ENCODE results near the gene SMPD2. TPM values are rescaled to one million over a fixed set of nuclear protein-coding genes. Genes with fewer than 3 reads are reported as not detected.
A peak's percentile ranks its signal among the peaks of the same experiment; 100 is the strongest.

The SMPD2 gene
- total RNA-seq (2014; rRNA removed; shearing (Covaris generic); ENCODE audit: low replicate concordance) = 14.1 and 19.4 TPM in 2 replicates

- no peaks in the 10 kb centered on the region for H3K27me3 ChIP-seq (ENCODE audit: low read length)
- no peaks in the 10 kb centered on the region for H3K9me2 ChIP-seq (replicated peaks; ENCODE audit: insufficient read depth, low read length)
- peak within 1 kb of the TSS; percentile 88 for H3K4me2 ChIP-seq (ENCODE audit: low read depth, low read length, poor library complexity, severe bottlenecking)
- no peaks in the 10 kb centered on the region for H4K20me1 ChIP-seq (ENCODE audit: insufficient read depth, low read depth, low read length)
- peak within 1 kb of the TSS; percentile 88 for H2AFZ ChIP-seq (ENCODE audit: low read length)
- peaks cover 21% of the 10 kb centered on the region for H3K4me1 ChIP-seq (ENCODE audit: low read length)
- DNase-seq = peak; percentile 94
- peaks cover 4% of the 10 kb centered on the region; the same call in 1 of the 2 replicates for H3K79me2 ChIP-seq (ENCODE audit: low read length)
- H3K27ac ChIP-seq (ENCODE audit: low read length) = no peak within 1 kb of the TSS
- no peaks in the 10 kb centered on the region for H3K36me3 ChIP-seq (ENCODE audit: insufficient read depth, low read length)
- peak within 1 kb of the TSS; percentile 86 for H3K9ac ChIP-seq (ENCODE audit: low read length)
- peak within 1 kb of the TSS; percentile 89 for H3K4me3 ChIP-seq (ENCODE audit: low read length)
- H3K9me3 ChIP-seq (ENCODE audit: low read length) = no peaks in the 10 kb centered on the region
Observed at GRCh38 chr6:109440331-109441068, at the start of gene SMPD2, which contains the start of gene PPIL6. Gene SMPD2 (plus strand): TSS chr6:109440724. CDS start chr6:109441122, 398 bp downstream. Gene PPIL6 (minus strand): TSS chr6:109440628. CDS start chr6:109440590, 38 bp downstream.

- Histone ChIP-seq H4K20me1 (ENCODE audit: insufficient read depth, low read depth, low read length) (no peaks in the 10 kb centered on the region), H3K4me2 (ENCODE audit: low read depth, low read length, poor library complexity, severe bottlenecking) (no peak overlapping the region), H3K27ac (ENCODE audit: low read length) (no peak overlapping the region), H3K36me3 (ENCODE audit: insufficient read depth, low read length) (no peaks in the 10 kb centered on the region), H3K4me1 (ENCODE audit: low read length) (no peaks in the 10 kb centered on the region), H3K9ac (ENCODE audit: low read length) (no peak overlapping the region), H3K4me3 (ENCODE audit: low read length) (no peak overlapping the region), H3K79me2 (ENCODE audit: low read length) (no peaks in the 10 kb centered on the region), H3K9me3 (ENCODE audit: low read length) (no peaks in the 10 kb centered on the region), H3K9me2 (replicated peaks; ENCODE audit: insufficient read depth, low read length) (no peaks in the 10 kb centered on the region), H2AFZ (ENCODE audit: low read length) (no peak overlapping the region), H3K27me3 (ENCODE audit: low read length) (no peaks in the 10 kb centered on the region)
- no peak for DNase-seq
Observed at GRCh38 chr6:109393157-109393885, 47.2 kb upstream of the SMPD2 start.

GRCh38 chr6:109393886-109394281, 46.6 kb upstream of the SMPD2 start:
- H3K4me1 ChIP-seq (ENCODE audit: low read length) = no peaks in the 10 kb centered on the region
- H3K27me3 ChIP-seq (ENCODE audit: low read length) = no peaks in the 10 kb centered on the region
- H3K9me2 ChIP-seq (replicated peaks; ENCODE audit: insufficient read depth, low read length) = no peaks in the 10 kb centered on the region
- H3K27ac ChIP-seq (ENCODE audit: low read length) = no peak overlapping the region
- no peak for DNase-seq
- no peak overlapping the region for H3K4me2 ChIP-seq (ENCODE audit: low read depth, low read length, poor library complexity, severe bottlenecking)
- no peaks in the 10 kb centered on the region for H3K79me2 ChIP-seq (ENCODE audit: low read length)
- no peak overlapping the region for H3K9ac ChIP-seq (ENCODE audit: low read length)
- H3K4me3 ChIP-seq (ENCODE audit: low read length) = no peak overlapping the region
- no peaks in the 10 kb centered on the region for H4K20me1 ChIP-seq (ENCODE audit: insufficient read depth, low read depth, low read length)
- H3K36me3 ChIP-seq (ENCODE audit: insufficient read depth, low read length) = no peaks in the 10 kb centered on the region
- H3K9me3 ChIP-seq (ENCODE audit: low read length) = no peaks in the 10 kb centered on the region
- H2AFZ ChIP-seq (ENCODE audit: low read length) = no peak overlapping the region

GRCh38 chr6:109396046-109396718, 44.3 kb upstream of the SMPD2 start:
- Histone ChIP-seq H3K4me3 (ENCODE audit: low read length) (no peak overlapping the region), H3K9ac (ENCODE audit: low read length) (no peak overlapping the region), H3K4me1 (ENCODE audit: low read length) (no peaks in the 10 kb centered on the region), H3K4me2 (ENCODE audit: low read depth, low read length, poor library complexity, severe bottlenecking) (no peak overlapping the region), H2AFZ (ENCODE audit: low read length) (no peak overlapping the region), H3K27me3 (ENCODE audit: low read length) (no peaks in the 10 kb centered on the region), H3K9me3 (ENCODE audit: low read length) (no peaks in the 10 kb centered on the region), H3K27ac (ENCODE audit: low read length) (no peak overlapping the region), H4K20me1 (ENCODE audit: insufficient read depth, low read depth, low read length) (no peaks in the 10 kb centered on the region), H3K9me2 (replicated peaks; ENCODE audit: insufficient read depth, low read length) (no peaks in the 10 kb centered on the region), H3K36me3 (ENCODE audit: insufficient read depth, low read length) (no peaks in the 10 kb centered on the region), H3K79me2 (ENCODE audit: low read length) (no peaks in the 10 kb centered on the region)
- no peak for DNase-seq

GRCh38 chr6:109397020-109397419, 43.5 kb upstream of the SMPD2 start:
- H3K4me2 ChIP-seq (ENCODE audit: low read depth, low read length, poor library complexity, severe bottlenecking) = no peak overlapping the region
- no peak overlapping the region for H3K4me3 ChIP-seq (ENCODE audit: low read length)
- H3K9me2 ChIP-seq (replicated peaks; ENCODE audit: insufficient read depth, low read length) = no peaks in the 10 kb centered on the region
- H3K79me2 ChIP-seq (ENCODE audit: low read length) = no peaks in the 10 kb centered on the region
- H2AFZ ChIP-seq (ENCODE audit: low read length) = no peak overlapping the region
- no peaks in the 10 kb centered on the region for H4K20me1 ChIP-seq (ENCODE audit: insufficient read depth, low read depth, low read length)
- H3K27ac ChIP-seq (ENCODE audit: low read length) = no peak overlapping the region
- no peak overlapping the region for H3K9ac ChIP-seq (ENCODE audit: low read length)
- H3K4me1 ChIP-seq (ENCODE audit: low read length) = no peaks in the 10 kb centered on the region
- DNase-seq = no peak
- H3K27me3 ChIP-seq (ENCODE audit: low read length) = no peaks in the 10 kb centered on the region
- H3K36me3 ChIP-seq (ENCODE audit: insufficient read depth, low read length) = no peaks in the 10 kb centered on the region
- H3K9me3 ChIP-seq (ENCODE audit: low read length) = no peaks in the 10 kb centered on the region

GRCh38 chr6:109406196-109406595, 34.3 kb upstream of the SMPD2 start:
- no peak for DNase-seq
- Histone ChIP-seq H3K9me3 (ENCODE audit: low read length) (no peaks in the 10 kb centered on the region), H3K9ac (ENCODE audit: low read length) (no peak overlapping the region), H3K4me1 (ENCODE audit: low read length) (no peaks in the 10 kb centered on the region), H3K27ac (ENCODE audit: low read length) (no peak overlapping the region), H3K4me2 (ENCODE audit: low read depth, low read length, poor library complexity, severe bottlenecking) (no peak overlapping the region), H3K27me3 (ENCODE audit: low read length) (no peaks in the 10 kb centered on the region), H2AFZ (ENCODE audit: low read length) (no peak overlapping the region), H4K20me1 (ENCODE audit: insufficient read depth, low read depth, low read length) (no peaks in the 10 kb centered on the region), H3K79me2 (ENCODE audit: low read length) (no peaks in the 10 kb centered on the region), H3K36me3 (ENCODE audit: insufficient read depth, low read length) (no peaks in the 10 kb centered on the region), H3K4me3 (ENCODE audit: low read length) (no peak overlapping the region), H3K9me2 (replicated peaks; ENCODE audit: insufficient read depth, low read length) (no peaks in the 10 kb centered on the region)

- H3K79me2 ChIP-seq (ENCODE audit: low read length) = no peaks in the 10 kb centered on the region
- no peak for DNase-seq
- no peak overlapping the region for H3K4me3 ChIP-seq (ENCODE audit: low read length)
- no peaks in the 10 kb centered on the region for H3K36me3 ChIP-seq (ENCODE audit: insufficient read depth, low read length)
- H3K9me3 ChIP-seq (ENCODE audit: low read length) = no peaks in the 10 kb centered on the region
- no peak overlapping the region for H3K9ac ChIP-seq (ENCODE audit: low read length)
- no peak overlapping the region for H2AFZ ChIP-seq (ENCODE audit: low read length)
- H4K20me1 ChIP-seq (ENCODE audit: insufficient read depth, low read depth, low read length) = no peaks in the 10 kb centered on the region
- no peak overlapping the region for H3K4me2 ChIP-seq (ENCODE audit: low read depth, low read length, poor library complexity, severe bottlenecking)
- no peaks in the 10 kb centered on the region for H3K27me3 ChIP-seq (ENCODE audit: low read length)
- no peaks in the 10 kb centered on the region for H3K9me2 ChIP-seq (replicated peaks; ENCODE audit: insufficient read depth, low read length)
- H3K4me1 ChIP-seq (ENCODE audit: low read length) = no peaks in the 10 kb centered on the region
- H3K27ac ChIP-seq (ENCODE audit: low read length) = no peak overlapping the region
Observed at GRCh38 chr6:109411034-109411433, 29.5 kb upstream of the SMPD2 start.

GRCh38 chr6:109417646-109418045, 22.9 kb upstream of the SMPD2 start:
- Histone ChIP-seq H3K4me2 (ENCODE audit: low read depth, low read length, poor library complexity, severe bottlenecking) (no peak overlapping the region), H3K27me3 (ENCODE audit: low read length) (no peaks in the 10 kb centered on the region)

More at GRCh38 chr6:109417646-109418045, 22.9 kb upstream of the SMPD2 start:
- Histone ChIP-seq H3K9me3 (ENCODE audit: low read length) (no peaks in the 10 kb centered on the region), H2AFZ (ENCODE audit: low read length) (no peak overlapping the region), H3K36me3 (ENCODE audit: insufficient read depth, low read length) (no peaks in the 10 kb centered on the region), H3K9ac (ENCODE audit: low read length) (no peak overlapping the region), H3K9me2 (replicated peaks; ENCODE audit: insufficient read depth, low read length) (no peaks in the 10 kb centered on the region), H3K27ac (ENCODE audit: low read length) (no peak overlapping the region), H4K20me1 (ENCODE audit: insufficient read depth, low read depth, low read length) (no peaks in the 10 kb centered on the region), H3K4me1 (ENCODE audit: low read length) (no peaks in the 10 kb centered on the region), H3K79me2 (ENCODE audit: low read length) (no peaks in the 10 kb centered on the region), H3K4me3 (ENCODE audit: low read length) (no peak overlapping the region)
- DNase-seq = no peak
